Neural progenitor cell (in vitro differentiated cells): Measurements from ENCODE around the gene CCDC88A. TPM values are rescaled to one million over a fixed set of nuclear protein-coding genes. Genes with fewer than 3 reads are reported as not detected.

ENCODE experiments used
- DNase-seq: peaks from one replicate; pipeline ENCODE4 v3.0.0-alpha.2; 2016; ENCODE audit warnings: low spot score
- H2AFZ ChIP-seq: fragments of 200-600 bp; sonication (generic); replicated peaks from 2 replicates; pipeline ENCODE4 v1.6.1; 2016; ENCODE audit warnings: antibody characterized with exemption
- H3F3A ChIP-seq: fragments of 200-600 bp; sonication (generic); 2 replicates; pipeline ENCODE4 v1.6.1; 2016; ENCODE audit warnings: antibody characterized with exemption, low read depth
- H3K27ac ChIP-seq: fragments of 200-600 bp; sonication (generic); 2 replicates; pipeline ENCODE4 v1.5.1; 2016; ENCODE audit warnings: mild to moderate bottlenecking
- H3K27me3 ChIP-seq: fragments of 200-600 bp; sonication (generic); 2 replicates; pipeline ENCODE4 v1.6.1; 2016; ENCODE audit warnings: mild to moderate bottlenecking, moderate library complexity
- H3K36me3 ChIP-seq: fragments of 200-600 bp; sonication (generic); 2 replicates; pipeline ENCODE4 v1.5.1; 2016
- H3K4me1 ChIP-seq: fragments of 200-600 bp; sonication (generic); 2 replicates; pipeline ENCODE4 v1.6.1; 2016; ENCODE audit warnings: mixed run types
- H3K4me2 ChIP-seq: fragments of 200-600 bp; sonication (generic); 2 replicates; pipeline ENCODE4 v1.6.1; 2016
- H3K4me3 ChIP-seq: fragments of 200-600 bp; sonication (generic); 2 replicates; pipeline ENCODE4 v1.5.1; 2016
- H3K79me2 ChIP-seq: fragments of 200-600 bp; sonication (generic); 2 replicates; pipeline ENCODE4 v1.6.1; 2016; ENCODE audit warnings: low read depth
- H3K9ac ChIP-seq: fragments of 200-600 bp; sonication (generic); 2 replicates; pipeline ENCODE4 v1.6.1; 2016
- H3K9me3 ChIP-seq: fragments of 200-600 bp; sonication (generic); 2 replicates; pipeline ENCODE4 v1.5.1; 2016; ENCODE audit warnings: low read depth
- H4K20me1 ChIP-seq: fragments of 200-600 bp; sonication (generic); 2 replicates; pipeline ENCODE4 v1.6.1; 2016; ENCODE audit warnings: low read depth
- H3K27ac Mint-ChIP-seq: 3 replicates; pipeline ENCODE4 v1.8.0; 2021; ENCODE audit warnings: mixed read lengths
- H3K27me3 Mint-ChIP-seq: 2 replicates; pipeline ENCODE4 v1.8.0; 2022; ENCODE audit warnings: low read depth, mild to moderate bottlenecking, inconsistent platforms, moderate library complexity, mixed read lengths; ENCODE audit not compliant: insufficient read depth
- H3K36me3 Mint-ChIP-seq: 3 replicates; pipeline ENCODE4 v1.8.0; 2021; ENCODE audit warnings: mixed read lengths
- H3K4me1 Mint-ChIP-seq: 3 replicates; pipeline ENCODE4 v1.8.0; 2021; ENCODE audit warnings: mixed read lengths
- H3K4me3 Mint-ChIP-seq: 3 replicates; pipeline ENCODE4 v1.8.0; 2021; ENCODE audit warnings: mild to moderate bottlenecking, moderate library complexity, mixed read lengths
- H3K9me3 Mint-ChIP-seq: 3 replicates; pipeline ENCODE4 v1.8.0; 2020; ENCODE audit warnings: mixed read lengths
- EZH2 ChIP-seq: fragments of 200-600 bp; sonication (generic); IDR thresholded peaks from 2 replicates; pipeline ENCODE4 v1.6.1; 2017; ENCODE audit warnings: antibody characterized with exemption, mild to moderate bottlenecking, moderate library complexity
- EZH2phosphoT487 ChIP-seq: fragments of 200-600 bp; sonication (generic); IDR thresholded peaks from 2 replicates; pipeline ENCODE4 v1.6.1; 2017; ENCODE audit warnings: antibody characterized with exemption
- total RNA-seq: library from RNA; depleted of rRNA; stranded (reverse); fragments of >200 nt; gene quantifications from 2 replicates; pipeline ENCODE4 v1.2.3, GENCODE V29; 2015; ENCODE audit warnings: low replicate concordance
- TF ChIP-seq, protein P1 (sequence below): fragments of 200-600 bp; sonication (generic); IDR thresholded peaks from 2 replicates; pipeline ENCODE4 v1.5.1; 2017; ENCODE audit warnings: antibody characterized with exemption, mild to moderate bottlenecking

Gene CCDC88A
- total RNA-seq, 1 donor from 2014 or later, result 182 TPM

DNA sequence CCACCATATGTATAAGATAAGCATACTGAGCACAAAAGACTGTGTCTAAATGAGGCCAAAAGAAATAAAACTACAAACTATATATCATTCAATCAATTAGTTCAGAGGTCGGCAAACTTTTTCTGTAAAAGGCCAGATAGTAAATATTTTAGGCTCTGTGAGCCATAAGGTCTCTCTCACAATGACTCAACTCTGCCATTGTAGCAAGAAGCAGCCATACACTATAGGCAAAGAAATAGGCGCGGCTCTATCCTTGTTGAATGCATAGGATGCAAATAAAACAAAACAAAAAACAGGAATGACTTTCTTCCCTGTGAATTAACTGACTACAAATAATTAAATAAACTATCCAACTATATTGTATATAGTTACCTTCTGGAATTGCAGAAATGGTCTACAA, 8.6 kb upstream of the CCDC88A start:
- H3K27ac Mint-ChIP-seq, result no peak overlapping the region
- Histone ChIP-seq H3K27me3 (no peaks in the 10 kb centered on the region), H3F3A (no peaks in the 10 kb centered on the region), H3K4me3 (no peak overlapping the region), H2AFZ (no peak overlapping the region), H3K9ac (no peak overlapping the region), H4K20me1 (no peaks in the 10 kb centered on the region), H3K4me1 (no peaks in the 10 kb centered on the region), H3K4me2 (no peak overlapping the region), H3K9me3 (no peaks in the 10 kb centered on the region), H3K27ac (no peak overlapping the region), H3K36me3 (no peaks in the 10 kb centered on the region), H3K79me2 (no peaks in the 10 kb centered on the region)
- no peaks in the 10 kb centered on the region for H3K9me3 Mint-ChIP-seq
- no peak overlapping the region for H3K4me3 Mint-ChIP-seq
- H3K27me3 Mint-ChIP-seq, result peaks cover 3% of the 10 kb centered on the region
- no peak for DNase-seq
- no peaks in the 10 kb centered on the region for H3K36me3 Mint-ChIP-seq
- peaks cover 4% of the 10 kb centered on the region for H3K4me1 Mint-ChIP-seq
- TF ChIP-seq EZH2phosphoT487 (no peak), EZH2 (no peak)
- TF ChIP-seq, protein P1, sequence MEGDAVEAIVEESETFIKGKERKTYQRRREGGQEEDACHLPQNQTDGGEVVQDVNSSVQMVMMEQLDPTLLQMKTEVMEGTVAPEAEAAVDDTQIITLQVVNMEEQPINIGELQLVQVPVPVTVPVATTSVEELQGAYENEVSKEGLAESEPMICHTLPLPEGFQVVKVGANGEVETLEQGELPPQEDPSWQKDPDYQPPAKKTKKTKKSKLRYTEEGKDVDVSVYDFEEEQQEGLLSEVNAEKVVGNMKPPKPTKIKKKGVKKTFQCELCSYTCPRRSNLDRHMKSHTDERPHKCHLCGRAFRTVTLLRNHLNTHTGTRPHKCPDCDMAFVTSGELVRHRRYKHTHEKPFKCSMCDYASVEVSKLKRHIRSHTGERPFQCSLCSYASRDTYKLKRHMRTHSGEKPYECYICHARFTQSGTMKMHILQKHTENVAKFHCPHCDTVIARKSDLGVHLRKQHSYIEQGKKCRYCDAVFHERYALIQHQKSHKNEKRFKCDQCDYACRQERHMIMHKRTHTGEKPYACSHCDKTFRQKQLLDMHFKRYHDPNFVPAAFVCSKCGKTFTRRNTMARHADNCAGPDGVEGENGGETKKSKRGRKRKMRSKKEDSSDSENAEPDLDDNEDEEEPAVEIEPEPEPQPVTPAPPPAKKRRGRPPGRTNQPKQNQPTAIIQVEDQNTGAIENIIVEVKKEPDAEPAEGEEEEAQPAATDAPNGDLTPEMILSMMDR, result no peak

DNA sequence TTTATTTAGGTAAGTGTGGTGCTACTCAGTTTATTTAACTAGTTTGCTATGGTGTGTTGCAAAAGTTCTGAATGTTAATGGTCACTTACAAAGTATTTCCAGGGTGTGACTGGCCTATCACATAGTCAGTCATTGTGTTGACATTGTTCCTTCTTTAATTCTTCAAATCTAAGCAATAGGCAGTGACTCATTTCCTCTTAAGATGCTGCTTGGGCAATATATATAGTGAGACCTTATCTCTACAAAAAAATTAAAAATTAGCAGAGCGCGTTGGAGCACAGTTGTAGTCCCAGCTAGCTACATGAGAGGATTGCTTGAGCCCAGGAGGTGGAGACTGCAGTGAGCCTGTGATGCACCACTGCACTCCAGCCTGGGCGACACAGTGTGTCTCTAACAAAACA, 5.8 kb upstream of the CCDC88A start:
- H3K79me2 ChIP-seq, result no peaks in the 10 kb centered on the region
- peaks cover 2% of the 10 kb centered on the region for H3K4me1 ChIP-seq
- no peak overlapping the region for H3K9ac ChIP-seq
- H3K27me3 Mint-ChIP-seq, result peaks cover 2% of the 10 kb centered on the region
- TF ChIP-seq, protein P1, result no peak
- no peak for TF ChIP-seq EZH2
- TF ChIP-seq EZH2phosphoT487, result no peak
- H3K4me2 ChIP-seq, result no peak overlapping the region
- H3K27ac Mint-ChIP-seq, result no peak overlapping the region
- DNase-seq, result no peak
- no peaks in the 10 kb centered on the region for H3K9me3 ChIP-seq
- no peaks in the 10 kb centered on the region for H3K36me3 Mint-ChIP-seq
- H3K9me3 Mint-ChIP-seq, result no peaks in the 10 kb centered on the region
- no peak overlapping the region for H3K27ac ChIP-seq
- H3K4me3 ChIP-seq, result no peak overlapping the region
- H2AFZ ChIP-seq, result peak overlapping the region; percentile 77
- H3F3A ChIP-seq, result no peaks in the 10 kb centered on the region
- H3K27me3 ChIP-seq, result no peaks in the 10 kb centered on the region
- H3K4me3 Mint-ChIP-seq, result no peak overlapping the region
- H4K20me1 ChIP-seq, result no peaks in the 10 kb centered on the region
- peaks cover 6% of the 10 kb centered on the region for H3K4me1 Mint-ChIP-seq
- H3K36me3 ChIP-seq, result no peaks in the 10 kb centered on the region

DNA sequence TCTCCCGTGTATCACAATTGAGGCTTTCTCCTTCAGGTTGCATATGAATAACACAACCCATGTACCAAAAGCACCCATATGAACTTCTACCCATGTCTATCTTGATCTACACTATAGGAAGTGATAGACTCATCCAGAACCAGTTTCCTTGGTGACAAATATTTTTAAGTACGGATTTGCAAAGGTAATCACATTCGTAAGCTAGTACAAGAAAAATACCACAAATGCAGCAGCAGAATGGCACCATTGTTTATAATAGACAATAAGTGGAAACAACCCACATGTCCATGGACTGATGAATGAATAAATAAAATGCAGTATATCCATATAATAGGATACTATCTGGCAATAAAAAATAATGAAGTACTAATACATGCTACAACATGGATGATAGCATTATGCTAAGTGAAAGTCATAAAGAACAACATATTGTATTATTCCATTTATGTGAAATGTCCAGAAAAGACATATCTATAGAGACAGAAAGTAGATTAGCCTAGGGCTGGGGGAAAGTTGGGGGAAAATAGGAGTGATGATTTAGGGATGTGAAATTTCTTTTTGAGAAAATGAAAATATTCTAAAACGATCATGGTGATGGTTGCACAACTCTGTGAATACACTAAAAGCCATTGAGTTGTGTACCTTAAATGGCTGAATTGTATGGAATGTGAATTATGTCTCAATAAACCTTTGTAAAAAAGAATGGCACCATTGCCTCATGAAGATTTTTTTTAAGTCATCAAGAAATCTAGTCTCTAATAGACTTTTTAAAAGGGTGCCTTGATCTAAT, 3.4 kb upstream of the CCDC88A start:
- H3K36me3 ChIP-seq, result no peaks in the 10 kb centered on the region
- Mint-ChIP-seq H3K36me3 (no peaks in the 10 kb centered on the region), H3K27ac (no peak overlapping the region), H3K4me1 (peaks cover 7% of the 10 kb centered on the region), H3K27me3 (peaks cover 6% of the 10 kb centered on the region), H3K4me3 (no peak overlapping the region), H3K9me3 (no peaks in the 10 kb centered on the region)
- no peak overlapping the region for H3K9ac ChIP-seq
- peaks cover 12% of the 10 kb centered on the region for H3K79me2 ChIP-seq
- TF ChIP-seq EZH2 (no peak), EZH2phosphoT487 (no peak)
- TF ChIP-seq, protein P1, result no peak
- no peaks in the 10 kb centered on the region for H3K27me3 ChIP-seq
- peaks cover 4% of the 10 kb centered on the region for H3K4me1 ChIP-seq
- H3K9me3 ChIP-seq, result no peaks in the 10 kb centered on the region
- H3K4me3 ChIP-seq, result no peak overlapping the region
- H3K4me2 ChIP-seq, result no peak overlapping the region
- no peak overlapping the region for H2AFZ ChIP-seq
- peaks cover 9% of the 10 kb centered on the region for H3F3A ChIP-seq
- no peak for DNase-seq
- no peak overlapping the region for H3K27ac ChIP-seq
- no peaks in the 10 kb centered on the region for H4K20me1 ChIP-seq
